Memory B cell (primary cell): ENCODE measurements around the gene COQ9.
"Not testable (repeated sequence)": the region's sequence is repeated elsewhere in the genome, so short reads cannot be mapped to it uniquely, and the experiment has no call there.

Experiments
- ATAC-seq: fragments of 150-1000 bp; cut with Tn5 transposase; 2 replicates; pipeline ENCODE4 v1.10.0; 2021; ENCODE audit warnings: low read depth, mild to moderate bottlenecking, moderate library complexity
- DNase-seq, 2 donors: peaks; one replicate each; pipeline ENCODE4 v3.0.0; 2022; ENCODE audit warnings: low spot score in 2 of 2
- H3K27ac Mint-ChIP-seq: one replicate; pipeline ENCODE4 v1.8.0; 2022; ENCODE audit warnings: mild to moderate bottlenecking, moderate library complexity, mixed read lengths
- H3K27me3 Mint-ChIP-seq: one replicate; pipeline ENCODE4 v1.8.0; 2022; ENCODE audit warnings: mixed read lengths
- H3K36me3 Mint-ChIP-seq: one replicate; pipeline ENCODE4 v1.8.0; 2022; ENCODE audit warnings: mild to moderate bottlenecking, mixed read lengths
- H3K4me1 Mint-ChIP-seq: one replicate; pipeline ENCODE4 v1.8.0; 2022; ENCODE audit warnings: mixed read lengths
- H3K4me3 Mint-ChIP-seq: one replicate; pipeline ENCODE4 v1.8.0; 2022; ENCODE audit warnings: mild to moderate bottlenecking, moderate library complexity, mixed read lengths
- H3K9me3 Mint-ChIP-seq: one replicate; pipeline ENCODE4 v1.8.0; 2022; ENCODE audit warnings: mixed read lengths

The COQ9 gene

GRCh38 chr16:57481421-57481820, 34.1 kb downstream of the COQ9 start:
- ATAC-seq (no peak), DNase-seq (no peak)
- H3K27me3 Mint-ChIP-seq = peaks cover 4% of the 10 kb centered on the region
- no peak overlapping the region for H3K27ac Mint-ChIP-seq
- H3K4me1 Mint-ChIP-seq = peaks cover 22% of the 10 kb centered on the region
- no peaks in the 10 kb centered on the region for H3K36me3 Mint-ChIP-seq
- H3K9me3 Mint-ChIP-seq = no peaks in the 10 kb centered on the region
- H3K4me3 Mint-ChIP-seq = no peak overlapping the region

- no peaks in the 10 kb centered on the region for H3K36me3 Mint-ChIP-seq
- H3K9me3 Mint-ChIP-seq = no peaks in the 10 kb centered on the region
- ATAC-seq (no peak), DNase-seq (no peak)
- H3K27ac Mint-ChIP-seq = no peak overlapping the region
- H3K4me1 Mint-ChIP-seq = peaks cover 27% of the 10 kb centered on the region
- H3K27me3 Mint-ChIP-seq = peaks cover 4% of the 10 kb centered on the region
- no peak overlapping the region for H3K4me3 Mint-ChIP-seq
Observed at GRCh38 chr16:57482845-57483545, 35.7 kb downstream of the COQ9 start.

GRCh38 chr16:57483725-57484514, 36.6 kb downstream of the COQ9 start:
- H3K36me3 Mint-ChIP-seq = no peaks in the 10 kb centered on the region
- no peak for ATAC-seq
- H3K4me3 Mint-ChIP-seq = no peak overlapping the region

GRCh38 chr16:57484515-57485005, 37.3 kb downstream of the COQ9 start:
- H3K27me3 Mint-ChIP-seq = peaks cover 2% of the 10 kb centered on the region
- ATAC-seq (no peak), DNase-seq (no peak)
- H3K36me3 Mint-ChIP-seq = no peaks in the 10 kb centered on the region
- no peak overlapping the region for H3K27ac Mint-ChIP-seq
- H3K9me3 Mint-ChIP-seq = no peaks in the 10 kb centered on the region
- no peak overlapping the region for H3K4me3 Mint-ChIP-seq
- peaks cover 17% of the 10 kb centered on the region for H3K4me1 Mint-ChIP-seq

More at GRCh38 chr16:57483725-57484514, 36.6 kb downstream of the COQ9 start:
- DNase-seq = no peak
- Mint-ChIP-seq H3K9me3 (no peaks in the 10 kb centered on the region), H3K4me1 (peaks cover 20% of the 10 kb centered on the region), H3K27me3 (peaks cover 4% of the 10 kb centered on the region), H3K27ac (no peak overlapping the region)

GRCh38 chr16:57485091-57485915, 38.0 kb downstream of the COQ9 start:
- no peak for ATAC-seq
- H3K9me3 Mint-ChIP-seq = no peaks in the 10 kb centered on the region
- DNase-seq = no peak
- no peaks in the 10 kb centered on the region for H3K36me3 Mint-ChIP-seq
- peak overlapping the region; percentile 95 for H3K4me3 Mint-ChIP-seq
- H3K27ac Mint-ChIP-seq = no peak overlapping the region
- H3K27me3 Mint-ChIP-seq = peaks cover 2% of the 10 kb centered on the region
- H3K4me1 Mint-ChIP-seq = peaks cover 16% of the 10 kb centered on the region

GRCh38 chr16:57485916-57486857, 38.9 kb downstream of the COQ9 start, which contains the start of gene DOK4:
DOK4 (minus strand) TSS chr16:57486493; CDS start chr16:57479507, 6,986 bp downstream.
- peak within 1 kb of the TSS; percentile 42 for H3K27ac Mint-ChIP-seq
- no peaks in the 10 kb centered on the region for H3K9me3 Mint-ChIP-seq
- H3K4me3 Mint-ChIP-seq = peak within 1 kb of the TSS; percentile 95
- peak; percentile 98 for ATAC-seq
- peak; percentile 64 to 68 for DNase-seq
- peaks cover 14% of the 10 kb centered on the region for H3K4me1 Mint-ChIP-seq
- no peaks in the 10 kb centered on the region for H3K36me3 Mint-ChIP-seq
- peaks cover 2% of the 10 kb centered on the region for H3K27me3 Mint-ChIP-seq

- DNase-seq (no peak), ATAC-seq (peak; percentile 17)
- Mint-ChIP-seq H3K4me3 (peak overlapping the region; percentile 87), H3K36me3 (no peaks in the 10 kb centered on the region), H3K4me1 (peaks cover 14% of the 10 kb centered on the region), H3K27ac (peak overlapping the region; percentile 42), H3K9me3 (no peaks in the 10 kb centered on the region), H3K27me3 (no peaks in the 10 kb centered on the region)
Observed at GRCh38 chr16:57486858-57487834, 39.9 kb downstream of the COQ9 start.

GRCh38 chr16:57489229-57489628, 42.0 kb downstream of the COQ9 start:
- Mint-ChIP-seq H3K9me3 (no peaks in the 10 kb centered on the region), H3K27me3 (no peaks in the 10 kb centered on the region), H3K27ac (no peak overlapping the region), H3K36me3 (no peaks in the 10 kb centered on the region), H3K4me1 (peaks cover 18% of the 10 kb centered on the region), H3K4me3 (no peak overlapping the region)
- ATAC-seq (no peak), DNase-seq (no peak)

- H3K27ac Mint-ChIP-seq = no peak overlapping the region
- no peak for ATAC-seq
- H3K4me3 Mint-ChIP-seq = no peak overlapping the region
- peaks cover 3% of the 10 kb centered on the region for H3K27me3 Mint-ChIP-seq
- H3K36me3 Mint-ChIP-seq = no peaks in the 10 kb centered on the region
- H3K4me1 Mint-ChIP-seq = peaks cover 3% of the 10 kb centered on the region
- H3K9me3 Mint-ChIP-seq = no peaks in the 10 kb centered on the region
- no peak for DNase-seq
Observed at GRCh38 chr16:57493767-57494166, 46.5 kb downstream of the COQ9 start.

- no peak overlapping the region for H3K4me3 Mint-ChIP-seq
- H3K27me3 Mint-ChIP-seq = peaks cover 13% of the 10 kb centered on the region
- DNase-seq = no peak
- ATAC-seq = no peak
- peaks cover 6% of the 10 kb centered on the region for H3K4me1 Mint-ChIP-seq
- H3K36me3 Mint-ChIP-seq = no peaks in the 10 kb centered on the region
- H3K27ac Mint-ChIP-seq = no peak overlapping the region
- H3K9me3 Mint-ChIP-seq = no peaks in the 10 kb centered on the region
Observed at GRCh38 chr16:57497121-57497520, 49.8 kb downstream of the COQ9 start.

- H3K36me3 Mint-ChIP-seq = no peaks in the 10 kb centered on the region
- H3K27ac Mint-ChIP-seq = no peak overlapping the region
- ATAC-seq (no peak), DNase-seq (no peak)
- H3K4me1 Mint-ChIP-seq = peaks cover 6% of the 10 kb centered on the region
- peaks cover 13% of the 10 kb centered on the region for H3K27me3 Mint-ChIP-seq
- H3K4me3 Mint-ChIP-seq = no peak overlapping the region
- H3K9me3 Mint-ChIP-seq = no peaks in the 10 kb centered on the region
Observed at GRCh38 chr16:57498031-57498430, 50.8 kb downstream of the COQ9 start.

GRCh38 chr16:57499941-57500340, 52.7 kb downstream of the COQ9 start:
- not testable (repeated sequence) for H3K4me1 Mint-ChIP-seq, H3K36me3 Mint-ChIP-seq, ATAC-seq, H3K4me3 Mint-ChIP-seq, H3K9me3 Mint-ChIP-seq, H3K27ac Mint-ChIP-seq, DNase-seq
- peaks cover 11% of the 10 kb centered on the region for H3K27me3 Mint-ChIP-seq
